Measurements from ENCODE around the gene AKR1C3. TPM values are rescaled to one million over a fixed set of nuclear protein-coding genes. Genes with fewer than 3 reads are reported as not detected.
"Not testable (repeated sequence)": the region's sequence is repeated elsewhere in the genome, so short reads cannot be mapped to it uniquely, and the experiment has no call there.

Gene AKR1C3
- total RNA-seq, 1 donor from 2014 or later: 192 TPM

GRCh38 chr10:5136468-5137087, 42.4 kb downstream of the AKR1C3 start:
- DNase-seq (ENCODE audit: low spot score): no peak

- DNase-seq (ENCODE audit: low spot score): not testable (repeated sequence)
Observed at GRCh38 chr10:5137699-5138098, 43.5 kb downstream of the AKR1C3 start.

GRCh38 chr10:5142199-5142598, 48.0 kb downstream of the AKR1C3 start:
- DNase-seq (ENCODE audit: low spot score): no peak

GRCh38 chr10:5143137-5143536, 48.9 kb downstream of the AKR1C3 start:
- DNase-seq (ENCODE audit: low spot score): no peak

- no peak for DNase-seq (ENCODE audit: low spot score)
Observed at GRCh38 chr10:5146920-5147254, 52.7 kb downstream of the AKR1C3 start.

- no peak for DNase-seq (ENCODE audit: low spot score)
Observed at GRCh38 chr10:5147255-5147980, 53.2 kb downstream of the AKR1C3 start.

- no peak for DNase-seq (ENCODE audit: low spot score)
Observed at GRCh38 chr10:5147981-5148677, 53.9 kb downstream of the AKR1C3 start.

- DNase-seq (ENCODE audit: low spot score): no peak
Observed at GRCh38 chr10:5148678-5149032, 54.4 kb downstream of the AKR1C3 start.

GRCh38 chr10:5151076-5151475, 56.9 kb downstream of the AKR1C3 start:
- no peak for DNase-seq (ENCODE audit: low spot score)

- no peak for DNase-seq (ENCODE audit: low spot score)
Observed at GRCh38 chr10:5155951-5156350, 61.7 kb downstream of the AKR1C3 start.

Other genes starting within 250 kb of the AKR1C3 start
- gene AKR1C1, start 131.0 kb upstream of the AKR1C3 start, total RNA-seq: 593 TPM
- 767 TPM for gene AKR1C2, start 90.6 kb upstream of the AKR1C3 start, total RNA-seq
- gene AKR1C8, start 90.7 kb downstream of the AKR1C3 start, total RNA-seq: 1.3 TPM
- not detected for gene AKR1C4, start 102.4 kb downstream of the AKR1C3 start, total RNA-seq